ENCODE measurements around the gene SELENOI.

DNA sequence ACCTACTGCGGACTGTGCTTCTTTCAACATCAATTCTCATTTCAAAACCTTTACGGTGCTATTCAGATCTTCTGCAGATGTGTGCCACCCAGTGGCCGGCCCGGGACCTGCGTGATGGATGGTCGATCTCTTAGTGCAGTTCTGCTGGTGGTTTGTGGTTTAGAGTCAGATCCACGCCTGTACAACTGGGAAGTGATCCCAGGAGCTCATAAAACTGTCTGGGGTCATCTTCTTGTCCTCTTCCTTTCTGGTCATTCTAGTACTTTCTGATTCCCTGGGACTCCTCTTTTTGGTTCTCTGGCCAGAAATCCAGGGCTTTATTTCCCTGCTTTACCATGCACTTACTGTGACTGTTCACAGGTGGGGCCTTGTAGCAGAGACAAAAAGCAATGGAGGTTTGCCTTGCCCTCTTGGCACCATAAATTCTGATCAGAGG lies 15.8 kb upstream of the SELENOI start:
- TF ChIP-seq, protein P1, sequence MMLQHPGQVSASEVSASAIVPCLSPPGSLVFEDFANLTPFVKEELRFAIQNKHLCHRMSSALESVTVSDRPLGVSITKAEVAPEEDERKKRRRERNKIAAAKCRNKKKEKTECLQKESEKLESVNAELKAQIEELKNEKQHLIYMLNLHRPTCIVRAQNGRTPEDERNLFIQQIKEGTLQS (IDR thresholded peaks at IDR 0.05) = no peak
- TF ChIP-seq POLR2A (IDR thresholded peaks at IDR 0.05; ENCODE audit: borderline replicate concordance, extremely low read depth, insufficient read depth, insufficient read length) (no peak), SP1 (IDR thresholded peaks at IDR 0.05; ENCODE audit: low read depth) (no peak)
- TF ChIP-seq, protein P2, sequence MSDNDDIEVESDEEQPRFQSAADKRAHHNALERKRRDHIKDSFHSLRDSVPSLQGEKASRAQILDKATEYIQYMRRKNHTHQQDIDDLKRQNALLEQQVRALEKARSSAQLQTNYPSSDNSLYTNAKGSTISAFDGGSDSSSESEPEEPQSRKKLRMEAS (IDR thresholded peaks at IDR 0.05) = no peak
- TF ChIP-seq, protein P3, sequence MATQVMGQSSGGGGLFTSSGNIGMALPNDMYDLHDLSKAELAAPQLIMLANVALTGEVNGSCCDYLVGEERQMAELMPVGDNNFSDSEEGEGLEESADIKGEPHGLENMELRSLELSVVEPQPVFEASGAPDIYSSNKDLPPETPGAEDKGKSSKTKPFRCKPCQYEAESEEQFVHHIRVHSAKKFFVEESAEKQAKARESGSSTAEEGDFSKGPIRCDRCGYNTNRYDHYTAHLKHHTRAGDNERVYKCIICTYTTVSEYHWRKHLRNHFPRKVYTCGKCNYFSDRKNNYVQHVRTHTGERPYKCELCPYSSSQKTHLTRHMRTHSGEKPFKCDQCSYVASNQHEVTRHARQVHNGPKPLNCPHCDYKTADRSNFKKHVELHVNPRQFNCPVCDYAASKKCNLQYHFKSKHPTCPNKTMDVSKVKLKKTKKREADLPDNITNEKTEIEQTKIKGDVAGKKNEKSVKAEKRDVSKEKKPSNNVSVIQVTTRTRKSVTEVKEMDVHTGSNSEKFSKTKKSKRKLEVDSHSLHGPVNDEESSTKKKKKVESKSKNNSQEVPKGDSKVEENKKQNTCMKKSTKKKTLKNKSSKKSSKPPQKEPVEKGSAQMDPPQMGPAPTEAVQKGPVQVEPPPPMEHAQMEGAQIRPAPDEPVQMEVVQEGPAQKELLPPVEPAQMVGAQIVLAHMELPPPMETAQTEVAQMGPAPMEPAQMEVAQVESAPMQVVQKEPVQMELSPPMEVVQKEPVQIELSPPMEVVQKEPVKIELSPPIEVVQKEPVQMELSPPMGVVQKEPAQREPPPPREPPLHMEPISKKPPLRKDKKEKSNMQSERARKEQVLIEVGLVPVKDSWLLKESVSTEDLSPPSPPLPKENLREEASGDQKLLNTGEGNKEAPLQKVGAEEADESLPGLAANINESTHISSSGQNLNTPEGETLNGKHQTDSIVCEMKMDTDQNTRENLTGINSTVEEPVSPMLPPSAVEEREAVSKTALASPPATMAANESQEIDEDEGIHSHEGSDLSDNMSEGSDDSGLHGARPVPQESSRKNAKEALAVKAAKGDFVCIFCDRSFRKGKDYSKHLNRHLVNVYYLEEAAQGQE (IDR thresholded peaks at IDR 0.05; ENCODE audit: low read depth) = no peak

Measured in HCT116 (cell line).